GM18502 (cell line): ENCODE results near the gene TFE3.
A peak's percentile ranks its signal among the peaks of the same experiment; 100 is the strongest.
"Not testable (repeated sequence)": the region's sequence is repeated elsewhere in the genome, so short reads cannot be mapped to it uniquely, and the experiment has no call there.

Experiments used
- ATAC-seq: cut with Tn5 transposase; IDR thresholded peaks from one replicate; pipeline ENCODE4 v1.9.1; 2021; ENCODE audit warnings: mild to moderate bottlenecking; ENCODE audit not compliant: unreplicated experiment, poor library complexity

Gene TFE3

GRCh38 chrX:49003696-49004095 lies 39.5 kb downstream of the TFE3 start:
- no peak for ATAC-seq

- peak; percentile 85 for ATAC-seq
Measured at GRCh38 chrX:49002091-49002935, 40.8 kb downstream of the TFE3 start, which contains the start of gene GRIPAP1. TSS of gene GRIPAP1 (minus strand) at chrX:49002264. CDS start at chrX:49002229, 35 bp downstream.

DNA sequence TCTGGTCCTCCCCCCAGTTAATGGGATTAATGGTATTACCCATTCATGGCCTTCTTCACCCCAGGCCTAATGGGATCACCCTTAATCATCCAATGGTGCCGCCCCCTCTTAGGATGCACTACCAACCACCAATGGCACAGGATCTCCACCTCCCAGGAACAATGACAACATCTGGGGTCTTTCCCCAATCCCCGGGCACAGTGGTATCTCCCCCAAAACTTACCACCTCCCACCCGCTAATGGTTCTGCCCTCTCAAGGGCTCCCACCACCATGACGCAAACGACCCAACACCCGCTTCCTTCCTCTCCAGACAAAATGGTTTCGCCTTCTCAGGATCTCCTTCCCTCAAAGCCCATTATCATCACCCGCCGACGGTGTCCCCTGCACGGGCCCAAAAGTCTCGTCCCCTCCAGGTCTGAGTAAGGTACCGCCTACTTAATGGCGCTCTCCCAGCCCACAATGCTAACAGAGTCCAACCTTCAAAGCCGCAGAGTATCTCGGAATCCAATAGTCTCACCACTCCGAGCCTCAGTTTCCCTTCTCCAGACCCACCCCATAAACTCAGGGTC lies 41.6 kb downstream of the TFE3 start:
- ATAC-seq = peak; percentile 31

DNA sequence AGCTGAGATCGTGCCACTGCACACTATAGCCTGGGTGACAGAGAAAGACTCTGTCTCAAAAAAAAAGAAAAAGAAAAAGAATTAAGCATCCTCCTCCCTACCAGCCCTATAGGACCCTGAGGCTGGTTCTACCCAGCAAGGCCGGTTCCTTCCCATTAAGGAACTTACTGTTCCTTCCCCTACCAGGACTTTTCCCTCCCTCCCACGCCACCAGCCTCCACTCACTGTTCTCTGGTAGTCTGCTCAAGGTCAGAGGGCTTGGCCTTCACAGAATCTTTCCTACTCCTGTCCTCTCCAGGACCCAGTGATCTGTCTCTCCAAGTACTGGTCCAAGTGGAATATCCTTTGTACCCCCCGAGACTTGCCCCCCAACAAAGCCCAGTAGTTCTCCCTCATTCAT lies 42.5 kb downstream of the TFE3 start:
- no peak for ATAC-seq

GRCh38 chrX:48999030-48999429 lies 44.1 kb downstream of the TFE3 start:
- ATAC-seq = no peak

GRCh38 chrX:48998391-48998790 lies 44.8 kb downstream of the TFE3 start:
- ATAC-seq = no peak

GRCh38 chrX:48997865-48998264 lies 45.3 kb downstream of the TFE3 start:
- no peak for ATAC-seq

DNA sequence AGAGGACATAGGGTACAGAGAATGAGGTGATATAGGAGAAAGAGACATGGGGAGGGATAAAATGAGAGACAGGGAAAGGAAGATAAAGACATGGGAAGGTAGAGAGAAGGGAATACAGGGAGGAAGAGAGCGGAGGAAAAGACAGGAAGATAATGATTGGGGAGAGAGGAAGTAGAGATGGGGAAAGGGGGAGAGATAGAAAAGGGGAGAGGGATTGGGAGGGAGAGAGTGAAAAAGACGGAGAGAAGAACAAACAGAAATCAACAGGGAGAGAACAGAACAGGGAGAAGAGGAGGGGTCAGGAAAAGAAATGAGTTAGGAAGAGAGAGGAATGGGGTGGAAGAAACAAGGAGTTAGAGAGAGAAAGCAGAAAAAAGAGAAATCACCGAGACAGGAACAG lies 45.7 kb downstream of the TFE3 start:
- ATAC-seq = no peak

DNA sequence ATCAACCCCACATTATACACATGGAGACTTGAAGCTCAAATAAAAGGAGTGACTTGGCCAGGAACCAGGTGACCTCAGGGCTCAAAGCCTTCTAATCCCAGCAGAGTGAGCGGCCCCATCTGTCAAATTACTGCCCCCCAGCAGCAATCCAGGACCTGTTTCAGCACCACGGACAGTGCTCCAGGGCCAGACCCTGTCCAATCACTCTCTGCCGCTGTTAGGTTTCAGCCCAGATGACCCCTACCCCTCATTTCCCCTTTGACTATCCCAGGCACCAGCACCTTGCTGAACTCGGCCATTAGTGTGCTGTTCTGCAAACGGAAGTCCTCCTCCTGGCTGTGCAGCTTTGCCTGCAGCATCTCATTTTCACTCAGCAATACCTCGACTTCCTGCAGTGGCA lies 46.2 kb downstream of the TFE3 start:
- no peak for ATAC-seq

DNA sequence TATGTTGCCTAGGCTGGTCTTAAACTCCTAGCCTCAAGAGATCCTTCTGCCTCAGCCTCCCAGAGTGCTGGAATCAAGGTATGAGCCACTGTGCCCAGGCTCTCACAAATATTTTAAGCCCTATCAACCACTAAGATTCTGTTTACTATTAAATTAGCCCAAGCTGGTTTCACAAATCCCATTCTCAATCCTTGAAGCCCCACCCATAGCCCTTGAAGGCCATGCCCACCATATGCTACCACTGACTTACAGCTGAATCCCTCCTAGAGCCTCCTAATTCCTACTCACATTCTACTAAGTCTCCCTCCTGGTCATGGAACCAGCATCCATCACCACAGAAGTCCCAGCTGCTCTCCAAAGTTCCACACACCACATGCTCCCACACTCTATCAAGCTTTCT lies 50.8 kb downstream of the TFE3 start:
- no peak for ATAC-seq

- ATAC-seq = no peak
Measured at GRCh38 chrX:48989483-48989882, 53.7 kb downstream of the TFE3 start.

DNA sequence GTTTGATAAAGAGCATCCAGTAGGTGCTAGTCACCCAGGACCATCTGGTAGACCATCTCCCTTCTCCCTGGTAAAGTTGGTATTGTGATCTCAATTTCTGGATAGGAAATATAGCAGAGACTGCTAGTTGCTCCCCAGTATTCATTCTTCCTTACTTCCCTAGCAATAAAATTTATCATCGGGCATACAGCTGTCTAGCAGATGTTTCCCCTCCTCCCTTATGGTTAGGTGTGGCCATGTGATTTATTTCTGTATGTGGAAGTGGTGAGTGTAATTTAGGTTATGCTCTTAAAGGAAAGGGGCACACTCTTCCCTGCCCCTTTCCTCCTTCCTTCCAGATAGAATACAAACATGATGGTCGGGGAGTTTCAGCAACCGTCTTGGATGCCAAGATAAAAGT lies 59.3 kb downstream of the TFE3 start:
- no peak for ATAC-seq

DNA sequence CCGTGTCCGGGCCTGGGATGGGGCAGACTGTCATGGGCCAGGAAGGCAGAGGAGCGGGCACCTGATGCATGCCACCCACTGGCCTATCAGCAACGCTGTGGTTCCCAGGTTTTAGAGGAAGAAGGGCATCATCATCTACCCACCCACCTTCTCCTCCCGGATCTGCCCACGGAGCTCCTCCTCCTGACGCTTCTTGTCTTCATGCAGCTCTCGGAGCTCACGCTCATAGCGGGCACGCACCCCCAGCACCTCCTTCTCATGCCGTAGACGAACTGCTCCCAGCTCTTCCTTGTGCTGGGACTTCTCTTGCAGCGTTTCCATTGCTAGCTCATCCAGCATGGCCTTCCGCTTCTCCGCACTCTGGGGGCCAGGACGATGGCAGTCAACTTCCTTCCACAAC lies 60.1 kb downstream of the TFE3 start:
- ATAC-seq = no peak

DNA sequence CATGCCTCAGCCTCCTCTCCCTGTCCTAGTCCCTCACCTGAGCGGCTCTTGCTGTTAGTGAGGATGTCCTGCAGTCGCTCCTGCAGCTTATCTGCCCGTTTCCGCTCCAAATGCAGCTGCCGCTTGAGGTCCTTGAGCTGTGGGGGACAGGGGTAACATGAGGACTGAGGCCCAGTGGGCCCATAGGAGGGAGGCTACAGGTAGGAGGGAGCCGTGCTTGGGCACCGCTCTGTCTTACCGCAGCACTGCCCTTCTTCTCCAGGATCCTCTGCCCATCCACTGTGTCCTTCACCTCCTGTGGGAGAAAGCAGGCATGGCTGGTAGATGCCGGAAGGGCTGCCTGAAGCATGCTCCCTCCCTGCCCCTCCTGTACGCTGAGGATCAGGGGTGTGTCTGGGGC lies 62.0 kb downstream of the TFE3 start:
- ATAC-seq = no peak

GRCh38 chrX:48980341-48980740 lies 62.8 kb downstream of the TFE3 start:
- ATAC-seq = not testable (repeated sequence)
